ENCODE measurements around the gene IL32. TPM values are rescaled to one million over a fixed set of nuclear protein-coding genes. Genes with fewer than 3 reads are reported as not detected.

Gene IL32
- total RNA-seq, 3 donors from 2014 or later (not counting 1 experiment from before 2014, with no cell fraction given), result 305 to 562 (median 319) TPM

GRCh38 chr16:3027489-3027795 lies 38.0 kb upstream of the IL32 start:
- peaks cover 23% of the 10 kb centered on the region for H3K27me3 ChIP-seq (ENCODE audit: control insufficient read depth, insufficient read depth, low read length)
- no peak overlapping the region for H3K27ac ChIP-seq (ENCODE audit: low read length)
- Mint-ChIP-seq H3K27me3 (ENCODE audit: low read depth in 2 of 2) (peaks cover 10 to 26% of the 10 kb centered on the region in 2 donors), H3K9me3 (no peaks in the 10 kb centered on the region), H3K4me1 (peaks cover 23 to 46% of the 10 kb centered on the region in 2 donors), H3K27ac (no peak overlapping the region), H3K36me3 (no peaks in the 10 kb centered on the region), H3K4me3 (no peak overlapping the region)
- DNase-seq (no peak), ATAC-seq (no peak)
- H3K36me3 ChIP-seq (ENCODE audit: control insufficient read depth, insufficient read depth, low read length), result peaks cover 15% of the 10 kb centered on the region
- TF ChIP-seq CTCF (IDR thresholded peaks at IDR 0.05), result no peak
- no peaks in the 10 kb centered on the region for H3K9me3 ChIP-seq (ENCODE audit: control insufficient read depth, insufficient read depth, low read length)
- H3K4me1 ChIP-seq (ENCODE audit: control insufficient read depth, insufficient read depth, low read length), result peaks cover 48% of the 10 kb centered on the region
- intact Hi-C loops (cut with micrococcal nuclease), result no loop called here
- 95% methylated on average over 6 of the region's 8 CpGs for WGBS (ENCODE audit: insufficient coverage)
- no peak overlapping the region for H3K4me3 ChIP-seq (ENCODE audit: low read length)

DNA sequence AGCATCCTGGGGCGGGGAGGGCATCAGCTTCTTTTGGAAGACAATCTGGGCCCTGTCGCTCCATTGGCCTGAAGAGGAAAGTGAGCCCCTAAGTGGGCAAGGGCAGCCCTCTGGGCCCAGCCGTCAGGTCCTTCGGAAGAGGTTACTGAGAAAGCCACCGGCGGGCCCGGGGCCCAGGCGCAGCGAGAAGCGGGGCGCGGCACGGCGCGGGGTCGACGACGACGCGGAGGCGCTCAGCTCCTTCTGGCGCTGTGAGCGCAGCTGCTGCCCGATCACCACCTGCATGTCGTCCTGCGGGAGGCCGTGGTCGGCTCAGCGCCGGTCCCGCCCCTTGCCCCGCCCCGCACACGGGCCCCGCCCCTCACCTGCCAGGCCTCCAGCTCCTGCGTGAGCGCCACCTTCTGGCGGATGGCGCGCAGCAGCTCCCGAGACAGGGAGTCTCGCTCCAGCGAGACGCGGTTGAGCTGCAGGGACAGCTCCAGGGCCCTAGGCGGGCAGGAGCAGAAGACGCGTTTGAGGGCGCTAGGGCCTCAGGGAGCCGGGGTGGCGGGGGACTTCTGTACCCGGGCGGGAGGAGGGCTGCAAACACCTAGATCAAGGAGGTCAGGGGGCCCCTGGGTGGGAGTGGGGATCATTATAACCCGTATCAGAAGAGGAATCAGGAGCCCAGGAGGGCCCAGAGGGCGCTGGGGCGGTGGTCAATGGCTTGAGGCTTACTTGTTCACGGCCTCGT lies 37.3 kb upstream of the IL32 start:
- Histone ChIP-seq H3K27me3 (ENCODE audit: control insufficient read depth, insufficient read depth, low read length) (peaks cover 24% of the 10 kb centered on the region), H3K4me3 (ENCODE audit: low read length) (no peak overlapping the region), H3K27ac (ENCODE audit: low read length) (no peak overlapping the region), H3K9me3 (ENCODE audit: control insufficient read depth, insufficient read depth, low read length) (no peaks in the 10 kb centered on the region), H3K4me1 (ENCODE audit: control insufficient read depth, insufficient read depth, low read length) (peaks cover 41% of the 10 kb centered on the region), H3K36me3 (ENCODE audit: control insufficient read depth, insufficient read depth, low read length) (peaks cover 15% of the 10 kb centered on the region)
- intact Hi-C loops (cut with micrococcal nuclease), result loop anchor here (2.0 kb wide), 1 partner anchor 23 kb away; no protein-coding TSS in a partner anchor
- Mint-ChIP-seq H3K4me3 (no peak overlapping the region), H3K27me3 (ENCODE audit: low read depth in 2 of 2) (peaks cover 17 to 33% of the 10 kb centered on the region in 2 donors), H3K36me3 (no peaks in the 10 kb centered on the region), H3K27ac (no peak overlapping the region), H3K9me3 (no peaks in the 10 kb centered on the region), H3K4me1 (peaks cover 17 to 46% of the 10 kb centered on the region in 2 donors)
- peak; percentile 74 to 94 for DNase-seq
- ATAC-seq, result peak; percentile 39 to 63 (median 51)
- WGBS (ENCODE audit: insufficient coverage), result 9% methylated on average over 58 of the region's 58 CpGs
- peak; percentile 72 for TF ChIP-seq CTCF (IDR thresholded peaks at IDR 0.05)

DNA sequence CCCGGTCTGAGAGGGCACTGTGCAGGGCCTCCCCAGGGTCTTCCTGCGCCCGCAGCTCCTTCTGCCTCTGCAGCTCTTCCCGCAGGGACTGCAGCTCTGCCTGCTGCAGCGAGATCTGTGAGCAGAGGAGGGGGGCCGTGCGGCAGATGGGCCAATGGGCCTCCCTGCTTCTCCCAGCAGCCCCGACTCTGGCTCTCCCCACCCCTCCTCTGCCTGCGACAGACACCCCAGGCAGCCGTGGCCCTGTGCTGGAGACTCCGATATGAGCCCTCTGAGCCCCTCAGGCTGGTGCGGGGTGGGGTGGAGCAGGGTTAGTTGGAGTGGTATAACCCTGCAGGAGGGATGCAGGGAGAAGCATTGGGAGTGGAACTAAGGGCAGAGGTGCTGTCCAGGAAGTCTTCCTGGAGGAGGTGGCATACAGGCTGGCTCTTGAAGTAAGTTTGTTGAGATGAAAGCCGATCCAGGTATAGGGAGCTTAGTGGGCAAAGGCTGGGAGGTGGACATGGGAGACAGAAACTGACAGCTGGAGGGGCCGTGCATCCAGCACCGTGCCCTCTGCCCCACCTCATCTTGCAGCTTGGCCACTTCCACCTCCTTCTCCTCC lies 36.6 kb upstream of the IL32 start:
- peak in 1 of 2 donors; percentile 38 for DNase-seq
- Mint-ChIP-seq H3K36me3 (no peaks in the 10 kb centered on the region), H3K4me3 (no peak overlapping the region), H3K27ac (no peak overlapping the region), H3K27me3 (ENCODE audit: low read depth in 2 of 2) (peaks cover 23 to 39% of the 10 kb centered on the region in 2 donors), H3K9me3 (no peaks in the 10 kb centered on the region), H3K4me1 (peaks cover 12 to 42% of the 10 kb centered on the region in 2 donors)
- intact Hi-C loops (cut with micrococcal nuclease), result loop anchor here (2.0 kb wide), 1 partner anchor 24 kb away; no protein-coding TSS in a partner anchor
- H3K9me3 ChIP-seq (ENCODE audit: control insufficient read depth, insufficient read depth, low read length), result no peaks in the 10 kb centered on the region
- peaks cover 34% of the 10 kb centered on the region for H3K4me1 ChIP-seq (ENCODE audit: control insufficient read depth, insufficient read depth, low read length)
- H3K27me3 ChIP-seq (ENCODE audit: control insufficient read depth, insufficient read depth, low read length), result peaks cover 26% of the 10 kb centered on the region
- H3K4me3 ChIP-seq (ENCODE audit: low read length), result no peak overlapping the region
- peaks cover 15% of the 10 kb centered on the region for H3K36me3 ChIP-seq (ENCODE audit: control insufficient read depth, insufficient read depth, low read length)
- H3K27ac ChIP-seq (ENCODE audit: low read length), result no peak overlapping the region
- ATAC-seq, result no peak
- no peak for TF ChIP-seq CTCF (IDR thresholded peaks at IDR 0.05)
- WGBS (ENCODE audit: insufficient coverage), result 30% methylated on average over 15 of the region's 15 CpGs

All from natural killer cell (primary cell).